Measurements from ENCODE around the gene TPSAB1.

TPSAB1 gene

GRCh38 chr16:1275791-1276579 is 35.5 kb downstream of the TPSAB1 start:
- intact Hi-C loops (cut with DNase I) = no loop called here
- no peak for DNase-seq

GRCh38 chr16:1276580-1276878 is 36.0 kb downstream of the TPSAB1 start:
- DNase-seq = no peak
- intact Hi-C loops (cut with DNase I) = no loop called here

DNA sequence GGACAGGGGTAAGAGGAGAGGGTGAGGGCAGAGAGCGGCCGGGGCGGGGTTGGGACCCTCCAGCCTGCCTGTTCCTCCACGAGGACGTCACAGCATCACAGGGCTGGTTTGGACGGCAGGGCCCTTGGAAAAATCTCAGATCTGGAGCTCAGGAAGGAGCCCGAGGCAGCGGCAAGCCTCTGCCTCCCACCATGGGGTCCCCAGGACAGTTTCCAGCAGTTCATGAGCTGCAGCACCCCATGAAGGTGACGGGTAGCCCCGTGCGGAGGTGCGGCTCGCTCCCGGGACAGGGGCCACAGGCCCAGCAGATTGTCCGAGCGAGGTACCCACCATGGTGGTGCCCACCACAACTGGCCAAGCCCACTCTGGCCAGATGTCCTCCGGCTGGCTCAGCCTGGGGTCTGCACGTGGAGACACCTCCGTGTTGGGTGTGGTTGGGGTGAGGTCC is 36.7 kb downstream of the TPSAB1 start:
- no peak for DNase-seq
- intact Hi-C loops (cut with DNase I) = no loop called here

DNA sequence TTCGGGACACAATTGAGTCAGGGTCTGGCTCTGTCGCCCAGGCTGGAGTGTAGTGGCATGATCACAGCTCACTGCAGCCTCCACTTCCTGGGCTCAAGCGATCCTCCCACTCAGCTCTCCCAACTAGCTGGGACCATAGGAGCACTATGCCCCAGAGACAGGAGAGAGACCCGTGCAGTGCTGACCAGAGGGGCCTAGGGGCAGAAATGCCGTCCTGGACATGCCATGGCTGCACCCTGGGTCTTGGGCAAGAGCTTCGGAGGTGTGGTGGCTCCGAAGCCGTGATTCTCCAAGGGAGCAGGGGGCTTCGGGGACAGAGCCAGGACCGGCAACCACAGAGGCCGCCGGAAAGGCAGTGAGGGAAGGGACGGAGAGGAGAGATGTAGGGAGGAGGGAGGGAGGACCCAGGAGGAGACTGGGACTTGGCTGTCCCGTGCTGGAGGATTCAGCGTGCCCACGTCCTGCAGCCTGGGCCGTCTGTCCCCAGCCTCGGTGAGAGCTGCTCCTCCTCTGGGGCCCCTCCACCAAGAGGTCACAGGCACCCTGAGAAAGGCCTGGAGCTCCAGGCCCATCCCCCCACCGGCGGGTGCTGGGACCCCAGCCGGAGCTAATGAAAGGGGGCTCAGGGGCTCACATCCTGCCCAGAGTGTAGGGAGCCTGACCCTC is 37.2 kb downstream of the TPSAB1 start:
- no peak for DNase-seq
- intact Hi-C loops (cut with DNase I) = no loop called here

GRCh38 chr16:1278477-1278876 is 38.0 kb downstream of the TPSAB1 start:
- DNase-seq = no peak
- intact Hi-C loops (cut with DNase I) = no loop called here

DNA sequence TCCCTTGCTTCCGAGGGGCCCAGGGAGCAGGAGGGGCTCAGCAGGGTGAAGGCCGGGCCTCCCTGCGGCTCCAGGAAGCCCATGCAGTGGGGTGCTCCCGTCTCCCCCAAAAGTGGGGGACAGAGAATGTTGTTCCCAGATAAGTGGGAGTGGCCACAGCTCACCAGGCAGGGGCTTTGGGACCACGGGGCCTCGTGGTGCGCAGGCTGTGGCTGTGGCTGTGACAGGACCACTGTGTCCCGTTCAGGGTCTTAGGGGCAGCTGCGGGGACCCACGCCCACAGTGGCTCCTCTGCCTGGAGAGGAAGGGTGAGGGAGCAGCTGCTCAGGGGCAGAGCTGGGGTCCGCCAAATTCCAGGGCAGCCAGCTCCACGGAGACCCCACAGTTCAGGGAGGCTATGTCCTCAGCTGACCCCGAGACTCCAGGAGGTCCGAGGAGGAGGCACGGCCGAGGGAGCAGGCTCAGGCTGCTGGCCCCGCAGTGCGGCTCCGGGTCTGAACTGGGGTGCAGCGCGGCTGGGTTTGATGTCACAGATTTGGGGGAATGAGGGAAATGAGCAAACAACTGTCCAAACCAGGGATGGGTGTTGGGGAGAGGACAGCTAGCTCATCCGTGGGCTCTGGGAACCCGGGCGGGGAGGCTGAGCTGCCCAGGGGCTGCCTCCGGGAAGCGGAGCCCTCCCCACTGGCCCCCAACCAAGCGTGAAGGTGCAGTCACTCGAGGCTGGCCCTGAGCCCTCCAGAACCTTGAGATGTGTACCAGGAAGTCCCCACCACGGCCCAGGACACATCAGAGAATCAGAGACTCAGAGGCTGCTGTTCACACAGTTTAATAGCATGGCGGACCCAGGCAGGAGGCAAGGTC is 38.8 kb downstream of the TPSAB1 start:
- intact Hi-C loops (cut with DNase I) = no loop called here
- DNase-seq = no peak

- no peak for DNase-seq
Observed at GRCh38 chr16:1279945-1280589, 39.6 kb downstream of the TPSAB1 start.

DNA sequence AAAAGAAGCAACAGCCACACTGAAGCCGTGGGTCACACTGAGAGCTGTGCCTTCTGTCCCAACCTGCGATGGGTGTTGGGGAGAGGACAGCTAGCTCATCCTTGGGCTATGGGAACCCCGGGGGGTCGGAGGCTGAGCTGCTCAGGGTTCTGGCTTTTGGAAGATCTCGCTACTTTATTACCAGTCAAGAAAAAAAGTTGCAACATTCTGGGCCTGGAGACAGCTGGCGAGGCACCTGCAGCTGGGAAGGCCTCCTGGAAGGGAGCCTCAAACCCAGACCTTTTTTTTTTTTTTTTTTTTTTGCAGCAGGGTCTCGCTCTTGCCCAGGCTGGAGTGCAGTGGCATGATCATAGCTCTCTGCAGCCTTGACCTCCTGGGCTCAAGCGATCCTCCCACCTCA is 40.3 kb downstream of the TPSAB1 start:
- DNase-seq = no peak
- intact Hi-C loops (cut with DNase I) = no loop called here

More at GRCh38 chr16:1279945-1280589, 39.6 kb downstream of the TPSAB1 start:
- intact Hi-C loops (cut with DNase I) = no loop called here

DNA sequence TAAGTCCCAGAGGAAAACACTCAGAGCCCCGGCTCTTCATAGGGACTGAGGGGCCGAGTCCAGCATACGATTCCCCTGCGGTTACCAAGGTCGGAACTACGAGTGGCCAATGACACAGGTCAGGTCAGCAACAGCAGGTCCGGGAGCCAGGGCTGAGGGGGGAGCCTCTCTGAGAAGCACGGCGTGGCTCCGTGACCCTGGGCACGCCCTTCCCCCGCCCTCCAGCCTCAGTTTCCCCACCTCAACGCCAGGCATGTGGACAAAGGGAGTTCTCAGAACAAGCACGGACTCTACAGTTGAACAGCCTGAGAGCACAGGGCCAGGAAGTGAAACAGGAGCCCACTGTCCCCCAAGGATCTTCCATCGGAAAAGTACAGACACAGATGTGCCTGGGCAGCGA is 41.0 kb downstream of the TPSAB1 start:
- no peak for DNase-seq
- intact Hi-C loops (cut with DNase I) = no loop called here

DNA sequence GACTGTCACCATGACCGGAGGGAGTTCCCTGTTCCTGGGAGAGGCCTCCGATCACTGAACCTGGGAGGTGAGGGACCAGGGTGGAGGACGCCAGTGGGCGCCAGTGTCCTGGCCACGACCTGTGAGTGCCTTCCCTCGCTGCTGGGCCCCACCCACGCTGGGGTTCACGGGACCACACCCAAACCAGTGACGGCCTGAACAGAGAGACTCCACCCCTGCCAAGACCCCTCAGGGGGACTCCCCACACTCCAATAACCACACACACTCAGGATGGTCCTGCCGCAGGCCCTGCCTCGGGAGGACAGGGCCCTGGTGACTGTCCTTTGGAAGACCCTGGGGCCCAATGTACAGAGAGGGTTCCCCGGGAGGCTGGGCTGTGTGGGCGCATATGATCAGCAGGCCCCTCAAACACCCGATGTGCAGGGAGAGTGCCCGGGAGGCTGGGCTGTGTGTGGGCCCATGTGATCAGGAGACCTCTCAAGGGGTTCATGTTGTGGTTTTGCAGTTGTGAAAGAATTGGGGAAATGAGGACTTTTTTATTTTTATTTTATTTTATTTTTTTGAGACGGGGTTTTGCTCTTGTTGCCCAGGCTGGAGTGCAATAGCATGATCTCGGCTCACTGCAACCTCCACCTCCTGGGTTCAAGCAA is 41.9 kb downstream of the TPSAB1 start:
- intact Hi-C loops (cut with DNase I) = no loop called here

GRCh38 chr16:1283296-1283695 is 42.8 kb downstream of the TPSAB1 start:
- no peak for DNase-seq

More for the DNA sequence above, 41.9 kb downstream of the TPSAB1 start:
- no peak for DNase-seq

GRCh38 chr16:1283996-1284616 is 43.6 kb downstream of the TPSAB1 start:
- intact Hi-C loops (cut with DNase I) = no loop called here
- no peak for DNase-seq

More at GRCh38 chr16:1283296-1283695, 42.8 kb downstream of the TPSAB1 start:
- intact Hi-C loops (cut with DNase I) = no loop called here

DNA sequence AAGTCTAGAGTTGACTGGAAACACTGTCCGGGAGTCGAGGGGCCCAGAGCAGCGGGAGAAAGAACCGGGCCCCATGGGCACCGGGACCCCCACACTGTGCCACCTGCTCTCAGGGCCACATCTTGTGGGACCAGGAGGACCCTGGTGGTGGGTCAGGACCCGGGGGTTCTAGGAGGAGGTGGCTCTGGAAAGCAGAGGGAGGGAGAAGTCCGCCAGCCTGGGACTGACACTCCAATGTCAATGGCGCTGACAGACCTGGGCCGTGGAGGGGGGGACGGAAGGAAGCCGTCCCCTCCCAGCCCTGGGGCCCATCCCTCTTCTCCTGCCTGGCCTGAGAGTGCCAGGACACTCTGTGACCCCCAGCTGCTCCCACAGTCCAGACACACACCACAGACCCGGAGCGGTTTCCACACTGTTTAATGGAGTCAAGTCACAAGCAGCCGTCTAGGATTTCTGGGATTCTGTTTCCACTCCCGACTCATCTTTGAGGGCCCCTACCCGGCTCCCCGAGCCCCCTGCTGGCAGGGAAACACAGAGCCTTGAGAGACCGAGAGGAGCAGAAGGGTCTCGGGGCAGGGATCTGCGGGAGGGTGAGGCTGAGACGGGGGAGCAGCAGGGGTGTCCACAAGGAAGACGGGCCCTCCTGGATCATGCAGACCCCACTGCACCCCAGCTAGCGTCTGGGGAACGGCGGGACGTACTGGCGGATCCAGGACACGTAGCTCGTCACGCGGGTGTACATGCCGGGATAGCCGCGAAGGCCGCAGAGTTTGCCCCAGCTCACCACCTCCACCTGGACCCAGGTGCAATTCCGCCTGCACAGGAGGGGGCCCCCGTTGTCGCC is 45.4 kb downstream of the TPSAB1 start:
- intact Hi-C loops (cut with DNase I) = no loop called here
- DNase-seq = no peak

GRCh38 chr16:1286513-1287094 is 46.1 kb downstream of the TPSAB1 start:
- intact Hi-C loops (cut with DNase I) = no loop called here
- no peak for DNase-seq

DNA sequence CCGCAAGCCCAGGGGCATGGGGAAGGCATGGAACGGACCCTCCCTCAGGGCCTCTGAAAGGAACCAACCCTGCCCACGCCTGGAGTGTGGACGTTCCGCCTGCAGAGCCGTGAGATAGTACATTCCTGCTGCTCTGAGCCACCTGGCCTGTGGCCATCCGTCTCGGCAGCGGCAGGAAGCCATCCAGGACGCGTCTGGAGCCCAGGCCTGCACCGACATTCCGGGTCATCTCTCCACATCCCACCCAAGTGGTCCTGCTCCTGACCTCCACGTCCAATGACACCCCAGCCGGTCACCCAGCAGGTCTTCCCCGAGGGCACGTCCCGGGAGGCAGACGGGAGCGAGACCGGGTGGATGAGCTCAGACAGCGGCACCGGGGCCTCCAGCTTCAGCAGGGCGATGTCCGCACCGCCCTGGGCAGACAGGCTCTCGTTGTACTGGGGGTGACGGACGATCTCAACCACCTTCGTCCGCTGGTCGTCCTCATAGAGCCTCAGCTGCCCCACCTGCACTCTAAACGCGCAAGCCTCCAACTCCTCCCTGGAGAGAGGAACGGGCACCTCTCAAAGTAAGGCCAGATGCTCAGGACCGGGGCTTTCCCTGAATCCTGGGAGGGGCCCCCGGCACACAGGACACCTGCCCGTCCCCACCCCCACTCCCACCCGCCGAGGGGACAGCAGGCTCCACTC is 47.6 kb downstream of the TPSAB1 start:
- intact Hi-C loops (cut with DNase I) = no loop called here
- no peak for DNase-seq

DNA sequence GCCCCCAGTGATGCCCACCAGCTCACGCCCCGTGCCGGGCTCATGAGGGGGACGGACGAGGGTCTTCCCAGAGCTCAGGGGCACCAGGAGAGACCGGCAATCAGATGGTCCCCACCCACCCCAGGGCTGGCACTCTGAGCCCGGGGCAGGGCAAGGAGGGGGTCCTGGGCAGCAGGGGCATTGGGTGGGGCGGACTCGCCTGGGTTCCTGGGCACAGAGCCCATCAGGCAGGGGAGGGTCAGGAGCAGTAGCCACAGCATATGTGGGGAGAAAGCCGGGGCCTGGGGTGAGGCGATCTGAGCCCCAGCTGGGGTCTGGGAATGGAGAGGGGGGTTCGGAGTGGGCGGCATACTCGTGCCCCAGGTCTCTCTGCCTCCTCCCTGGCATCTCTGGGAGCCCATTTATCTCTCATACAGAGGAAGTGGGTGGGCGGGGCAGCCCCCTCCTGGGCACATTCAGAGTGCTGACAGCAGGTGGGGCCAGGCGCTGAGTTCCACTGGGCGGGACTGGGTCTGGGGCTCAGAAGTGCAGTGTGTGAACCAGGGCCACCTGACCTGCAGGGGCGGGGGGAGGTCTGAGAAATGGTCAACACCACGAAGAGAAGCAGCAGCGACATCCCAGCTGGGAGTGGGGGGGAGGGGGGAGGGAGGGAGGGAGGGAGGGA is 48.4 kb downstream of the TPSAB1 start:
- DNase-seq = no peak
- intact Hi-C loops (cut with DNase I) = no loop called here

Measured in head of caudate nucleus (tissue), 42 donors.